Stomach smooth muscle (tissue), 2 donors: Measurements from ENCODE around the gene PHACTR2.
"Not testable (repeated sequence)": the region's sequence is repeated elsewhere in the genome, so short reads cannot be mapped to it uniquely, and the experiment has no call there.

Experiments
- H3K27ac ChIP-seq: one replicate; pipeline ENCODE4 v1.7.0; 2013; ENCODE audit warnings: mild to moderate bottlenecking, low read length, inconsistent platforms
- H3K27me3 ChIP-seq, 2 donors: one replicate each; pipeline ENCODE4 v1.7.0; 2013; ENCODE audit warnings: low read length in 2 of 2; ENCODE audit not compliant: insufficient read depth in 2 of 2, control insufficient read depth in 1 of 2
- H3K36me3 ChIP-seq, 2 donors: one replicate each; pipeline ENCODE4 v1.7.0; 2013; ENCODE audit warnings: low read length in 2 of 2; ENCODE audit not compliant: control insufficient read depth in 2 of 2, insufficient read depth in 2 of 2
- H3K4me1 ChIP-seq: one replicate; pipeline ENCODE4 v1.7.0; 2013; ENCODE audit warnings: low read length; ENCODE audit not compliant: control insufficient read depth, insufficient read depth
- H3K4me3 ChIP-seq, 2 donors: one replicate each; pipeline ENCODE4 v1.7.0; 2013; ENCODE audit warnings: low read length in 2 of 2
- H3K9ac ChIP-seq, 2 donors: one replicate each; pipeline ENCODE4 v1.7.0; 2013; ENCODE audit warnings: low read length in 2 of 2, mild to moderate bottlenecking in 1 of 2
- H3K9me3 ChIP-seq, 2 donors: one replicate each; pipeline ENCODE4 v1.7.0; 2013; ENCODE audit warnings: low read length in 2 of 2; ENCODE audit not compliant: control insufficient read depth in 2 of 2
- donor health status: healthy.
- donor health status: Pancreatic carcinoma.

Gene PHACTR2

DNA sequence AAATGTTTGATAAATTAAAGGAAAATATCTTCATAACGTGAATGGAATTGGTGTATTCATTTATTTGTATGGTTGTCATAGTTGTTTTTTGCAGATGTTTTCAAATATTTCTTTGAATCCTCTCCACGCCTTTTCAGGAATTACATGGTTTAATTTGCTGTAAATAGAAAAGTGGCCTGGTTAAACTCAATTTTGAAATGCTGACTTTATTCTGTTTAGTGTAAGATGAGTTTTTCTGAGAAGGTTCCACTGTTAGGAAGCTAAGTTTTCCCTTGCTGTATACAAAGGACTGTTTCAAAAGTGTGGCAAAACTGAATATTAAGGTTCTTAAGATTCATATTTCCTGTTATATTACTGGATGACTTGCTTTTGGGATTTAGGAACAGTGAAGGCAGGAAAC lies 186.0 kb downstream of the PHACTR2 start:
- no peak overlapping the region for H3K4me3 ChIP-seq
- H3K9me3 ChIP-seq, result no peaks in the 10 kb centered on the region
- peaks cover 11% of the 10 kb centered on the region for H3K4me1 ChIP-seq
- H3K9ac ChIP-seq, result no peak overlapping the region
- no peaks in the 10 kb centered on the region for H3K27me3 ChIP-seq
- H3K36me3 ChIP-seq, result peaks cover 8 to 11% of the 10 kb centered on the region in 2 donors
- peak overlapping the region; percentile 50 for H3K27ac ChIP-seq

DNA sequence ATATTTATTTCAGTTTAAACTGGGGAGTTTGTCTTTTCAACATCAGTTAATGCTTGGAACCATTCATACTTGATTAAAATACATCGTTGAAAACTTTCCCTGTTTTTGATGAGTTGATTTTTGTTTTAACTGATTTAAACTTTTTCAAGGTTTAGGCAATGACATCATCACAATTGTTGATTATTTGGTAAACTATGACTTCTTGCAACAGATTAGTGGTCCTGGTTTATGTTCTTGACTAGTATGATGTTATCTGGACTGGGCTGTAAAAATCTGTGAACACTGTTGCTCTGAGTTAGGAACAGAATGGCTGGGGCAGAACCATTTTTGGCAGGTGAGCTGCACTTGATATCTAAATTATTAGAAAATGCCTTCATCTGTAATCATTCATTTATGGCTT lies 186.5 kb downstream of the PHACTR2 start, which contains the start of gene ZC2HC1B:
Gene ZC2HC1B (plus strand): TSS at position 241 of the 400 bp plus-strand sequence. CDS start 66 bp downstream, at position 307.
- Histone ChIP-seq H3K27me3 (no peaks in the 10 kb centered on the region), H3K4me1 (peaks cover 11% of the 10 kb centered on the region), H3K27ac (peak within 1 kb of the TSS; percentile 50), H3K36me3 (peaks cover 3 to 6% of the 10 kb centered on the region in 2 donors), H3K9me3 (no peaks in the 10 kb centered on the region), H3K4me3 (no peak within 1 kb of the TSS), H3K9ac (no peak within 1 kb of the TSS)

DNA sequence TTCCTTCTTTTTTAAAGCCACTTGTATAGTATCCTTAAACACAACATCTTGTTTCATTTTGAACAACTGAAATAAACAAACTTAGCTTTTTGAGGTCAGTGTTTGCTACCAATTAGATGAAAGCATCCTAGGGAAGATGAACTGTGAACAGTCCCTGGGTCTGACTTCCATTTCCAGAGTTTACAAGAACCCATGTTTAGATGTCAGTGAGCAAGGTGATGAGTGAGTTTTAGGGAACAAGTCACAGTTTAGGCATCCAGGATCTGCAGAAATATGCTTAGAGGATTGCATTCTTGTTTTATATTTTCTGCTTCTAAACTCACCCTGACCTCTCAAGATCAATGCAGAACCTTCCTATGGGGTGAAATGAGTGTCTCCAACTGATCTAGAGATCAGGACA lies 189.5 kb downstream of the PHACTR2 start:
- Histone ChIP-seq H3K27ac (no peak overlapping the region), H3K9ac (no peak overlapping the region), H3K36me3 (no peaks in the 10 kb centered on the region), H3K27me3 (no peaks in the 10 kb centered on the region), H3K9me3 (no peaks in the 10 kb centered on the region), H3K4me3 (no peak overlapping the region), H3K4me1 (peaks cover 11% of the 10 kb centered on the region)

DNA sequence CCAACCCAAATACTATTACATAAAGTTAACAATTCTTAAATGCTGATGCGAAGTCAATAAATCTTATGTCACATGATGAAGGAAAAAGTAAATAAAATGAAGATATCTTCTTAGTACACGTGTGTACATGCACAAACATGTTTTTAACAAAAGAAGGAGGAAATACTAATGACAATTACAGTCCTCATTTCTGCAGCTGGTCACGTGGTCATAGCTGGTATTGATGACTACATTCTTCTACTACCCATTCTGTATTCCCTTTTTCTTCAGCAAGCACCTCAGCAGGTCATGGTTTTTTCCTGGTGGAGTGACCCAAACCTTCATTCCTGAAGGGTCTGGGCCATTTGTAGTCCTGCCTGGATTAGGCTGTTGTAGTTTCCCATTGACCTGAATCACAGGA lies 191.0 kb downstream of the PHACTR2 start:
- H3K36me3 ChIP-seq, H3K27ac ChIP-seq, H3K4me3 ChIP-seq, H3K27me3 ChIP-seq, H3K9ac ChIP-seq, H3K9me3 ChIP-seq: not testable (repeated sequence)
- H3K4me1 ChIP-seq, result peaks cover 11% of the 10 kb centered on the region

DNA sequence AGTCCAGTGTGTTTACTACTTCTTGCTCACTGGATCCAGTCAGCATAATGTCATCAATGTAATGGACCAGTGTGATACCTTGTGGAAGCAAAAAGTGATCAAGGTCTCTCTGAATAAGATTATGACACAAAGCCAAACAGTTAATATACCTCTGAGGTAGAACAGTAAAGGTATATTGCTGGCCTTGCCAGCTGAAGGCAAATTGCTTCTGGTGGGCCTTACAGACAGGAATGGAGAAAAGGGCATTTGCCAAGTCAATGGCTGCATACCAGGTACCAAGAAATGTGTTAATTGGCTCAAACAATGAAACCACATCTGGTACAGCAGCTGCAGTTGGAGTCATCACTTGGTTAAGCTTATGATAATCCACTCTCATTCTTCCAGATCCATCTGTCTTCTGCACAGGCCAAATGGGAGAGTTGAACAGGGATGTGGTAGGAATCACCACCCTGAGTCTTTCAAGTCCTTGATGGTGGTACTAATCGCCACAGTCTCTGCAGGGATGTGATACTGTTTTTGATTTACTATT lies 193.5 kb downstream of the PHACTR2 start:
- H3K9ac ChIP-seq, H3K36me3 ChIP-seq, H3K4me3 ChIP-seq, H3K27me3 ChIP-seq, H3K4me1 ChIP-seq, H3K9me3 ChIP-seq, H3K27ac ChIP-seq: not testable (repeated sequence)

DNA sequence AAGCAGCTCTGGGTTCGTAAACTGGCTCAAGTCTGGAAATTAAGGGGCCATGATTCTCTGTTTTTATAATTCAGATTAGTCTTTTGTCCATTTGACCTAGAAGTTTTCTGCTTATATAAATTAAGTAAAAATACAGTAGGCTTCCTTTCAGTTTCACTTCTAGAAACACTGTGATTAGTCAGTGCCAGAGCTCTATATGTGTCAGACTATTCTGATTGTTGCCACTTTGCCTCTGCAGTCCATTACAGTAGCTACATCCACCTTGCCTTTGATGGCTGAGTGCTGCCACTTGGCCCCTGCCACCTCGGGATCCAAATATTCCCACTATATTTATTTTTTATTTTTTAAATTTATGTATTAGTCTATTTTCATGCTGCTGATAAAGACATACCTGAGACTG lies 194.4 kb downstream of the PHACTR2 start:
- H3K9me3 ChIP-seq, result no peaks in the 10 kb centered on the region
- no peak overlapping the region for H3K4me3 ChIP-seq
- H3K36me3 ChIP-seq, result no peaks in the 10 kb centered on the region
- H3K27ac ChIP-seq, result no peak overlapping the region
- H3K9ac ChIP-seq, result no peak overlapping the region
- H3K4me1 ChIP-seq, result no peaks in the 10 kb centered on the region
- no peaks in the 10 kb centered on the region for H3K27me3 ChIP-seq

DNA sequence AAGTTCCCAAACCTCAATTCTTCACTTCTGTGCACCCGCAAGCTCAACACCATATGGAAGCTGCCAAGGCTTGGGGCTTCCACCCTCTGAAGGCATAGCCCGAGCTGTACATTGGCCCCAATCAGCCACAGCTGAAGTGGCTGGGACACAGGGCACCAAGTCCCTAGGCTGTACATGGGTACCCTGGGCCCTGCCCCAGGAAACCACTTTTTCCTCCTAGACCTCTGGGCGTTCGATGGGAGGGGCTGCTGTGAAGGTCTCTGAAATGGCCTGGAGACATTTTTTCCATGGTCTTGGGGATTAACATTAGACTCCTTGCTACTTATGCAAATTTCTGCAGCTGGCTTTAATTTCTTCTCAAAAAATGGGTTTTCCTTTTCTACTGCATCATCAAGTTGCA lies 195.8 kb downstream of the PHACTR2 start:
- not testable (repeated sequence) for H3K36me3 ChIP-seq, H3K27me3 ChIP-seq, H3K27ac ChIP-seq, H3K9me3 ChIP-seq, H3K4me1 ChIP-seq, H3K4me3 ChIP-seq, H3K9ac ChIP-seq

DNA sequence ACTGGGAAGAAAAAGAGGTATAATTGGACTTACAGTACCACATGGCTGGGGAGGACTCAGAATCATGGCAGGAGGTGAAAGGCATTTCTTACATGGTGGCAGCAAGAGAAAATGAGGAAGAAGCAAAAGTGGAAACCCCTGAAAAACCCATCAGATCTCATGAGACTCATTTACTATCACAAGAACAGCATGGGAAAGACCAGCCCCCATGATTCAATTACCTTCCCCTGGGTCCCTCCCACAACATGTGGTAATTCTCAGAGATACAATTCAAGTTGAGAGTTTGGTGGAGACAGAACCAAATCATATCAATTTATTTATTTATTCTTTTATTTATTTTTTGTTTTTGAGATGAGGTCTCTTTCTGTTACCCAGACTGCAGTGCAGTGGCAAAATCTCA lies 196.7 kb downstream of the PHACTR2 start:
- not testable (repeated sequence) for H3K27ac ChIP-seq, H3K36me3 ChIP-seq, H3K9ac ChIP-seq, H3K27me3 ChIP-seq, H3K4me1 ChIP-seq, H3K4me3 ChIP-seq, H3K9me3 ChIP-seq

DNA sequence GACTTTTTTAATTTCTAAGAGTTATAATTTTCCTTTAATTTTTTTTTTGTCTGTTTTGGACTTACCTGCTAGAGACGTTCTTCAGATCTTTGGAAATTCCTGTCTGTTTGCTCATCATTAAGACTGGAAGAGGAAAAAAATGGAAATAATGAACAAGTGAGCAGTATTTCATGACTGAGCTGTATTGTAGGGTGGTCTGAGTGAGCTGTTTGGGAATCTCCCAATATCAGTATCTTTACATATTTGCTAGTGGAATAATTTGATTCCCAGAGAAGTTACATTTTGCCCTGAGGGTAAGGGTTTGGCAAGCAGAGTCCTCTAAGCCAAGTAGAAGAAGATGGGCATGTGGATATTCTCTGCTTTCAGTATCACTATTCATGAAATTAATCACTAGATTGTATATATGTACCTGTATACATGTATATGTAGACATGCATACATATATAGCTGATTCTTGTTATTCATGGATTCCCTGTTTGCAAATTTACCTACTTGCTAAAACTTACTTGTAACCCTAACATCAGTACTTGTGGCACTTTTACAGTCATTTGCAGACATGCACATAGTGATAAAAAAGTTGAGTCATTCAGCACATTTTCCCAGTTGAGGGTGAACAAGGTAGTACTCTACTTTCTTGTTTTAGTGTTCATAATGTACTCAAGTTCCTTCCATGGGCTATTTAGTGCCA lies 200.0 kb downstream of the PHACTR2 start:
- no peaks in the 10 kb centered on the region for H3K4me1 ChIP-seq
- H3K4me3 ChIP-seq, result no peak overlapping the region
- H3K27ac ChIP-seq, result no peak overlapping the region
- peaks cover 0 to 5% of the 10 kb centered on the region in 2 donors for H3K9me3 ChIP-seq
- H3K9ac ChIP-seq, result no peak overlapping the region
- H3K27me3 ChIP-seq, result no peaks in the 10 kb centered on the region
- H3K36me3 ChIP-seq, result no peaks in the 10 kb centered on the region

DNA sequence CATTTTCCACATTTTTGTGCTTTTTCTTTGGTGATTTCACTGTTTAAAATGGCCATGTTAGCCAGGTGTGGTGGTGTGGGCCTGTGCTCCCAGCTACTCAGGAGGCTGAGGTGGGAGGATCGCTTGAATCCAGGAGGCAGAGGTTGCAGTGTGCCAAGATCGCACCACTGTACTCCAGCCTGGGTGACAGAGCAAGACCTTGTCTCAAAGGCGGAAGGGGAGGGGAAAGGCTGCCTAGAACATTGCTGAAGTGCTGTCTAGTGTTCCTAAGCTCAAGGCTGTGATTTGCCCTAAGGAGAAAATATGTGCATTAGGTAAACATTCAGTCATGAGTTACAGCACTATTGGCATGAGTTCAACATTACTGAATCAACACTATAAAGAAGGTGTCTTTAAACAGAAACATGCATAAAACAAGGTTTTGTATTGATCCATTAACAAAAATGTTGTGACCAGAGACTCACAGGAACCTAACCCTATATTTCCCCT lies 200.6 kb downstream of the PHACTR2 start:
- peaks cover 0 to 5% of the 10 kb centered on the region in 2 donors for H3K9me3 ChIP-seq
- H3K27me3 ChIP-seq, result no peaks in the 10 kb centered on the region
- peak overlapping the region in 1 of 2 donors; percentile 8 for H3K4me3 ChIP-seq
- H3K36me3 ChIP-seq, result no peaks in the 10 kb centered on the region
- H3K4me1 ChIP-seq, result no peaks in the 10 kb centered on the region
- H3K9ac ChIP-seq, result no peak overlapping the region
- no peak overlapping the region for H3K27ac ChIP-seq

DNA sequence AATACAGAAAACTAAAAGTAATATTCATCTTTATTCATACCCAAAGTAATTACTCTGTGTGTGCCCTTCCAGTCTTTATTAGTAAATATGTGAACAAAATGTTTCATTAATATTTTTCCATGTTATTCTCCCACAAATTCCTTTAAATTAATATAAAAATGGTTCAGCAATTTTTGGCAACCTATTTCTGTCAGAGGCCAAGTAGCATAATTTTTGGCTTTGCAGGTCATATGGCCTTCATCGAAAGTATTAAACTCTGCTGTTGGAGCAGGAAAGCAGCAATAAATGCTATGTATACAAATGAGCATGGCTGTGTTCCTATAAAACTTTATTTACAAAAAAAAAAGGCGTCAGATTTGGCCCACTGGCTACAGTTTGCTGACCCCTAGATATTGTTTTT lies 202.6 kb downstream of the PHACTR2 start:
- no peak overlapping the region for H3K9ac ChIP-seq
- H3K27me3 ChIP-seq, result no peaks in the 10 kb centered on the region
- no peak overlapping the region for H3K27ac ChIP-seq
- H3K4me1 ChIP-seq, result no peaks in the 10 kb centered on the region
- H3K36me3 ChIP-seq, result no peaks in the 10 kb centered on the region
- peaks cover 0 to 5% of the 10 kb centered on the region in 2 donors for H3K9me3 ChIP-seq
- H3K4me3 ChIP-seq, result no peak overlapping the region
